HG02973 (cell line): ENCODE results near the gene USP24.

Source experiments
- ATAC-seq: cut with Tn5 transposase; IDR thresholded peaks from one replicate; pipeline ENCODE4 v1.9.1; 2021; ENCODE audit warnings: moderate library complexity; ENCODE audit not compliant: unreplicated experiment

The USP24 gene, protein sequence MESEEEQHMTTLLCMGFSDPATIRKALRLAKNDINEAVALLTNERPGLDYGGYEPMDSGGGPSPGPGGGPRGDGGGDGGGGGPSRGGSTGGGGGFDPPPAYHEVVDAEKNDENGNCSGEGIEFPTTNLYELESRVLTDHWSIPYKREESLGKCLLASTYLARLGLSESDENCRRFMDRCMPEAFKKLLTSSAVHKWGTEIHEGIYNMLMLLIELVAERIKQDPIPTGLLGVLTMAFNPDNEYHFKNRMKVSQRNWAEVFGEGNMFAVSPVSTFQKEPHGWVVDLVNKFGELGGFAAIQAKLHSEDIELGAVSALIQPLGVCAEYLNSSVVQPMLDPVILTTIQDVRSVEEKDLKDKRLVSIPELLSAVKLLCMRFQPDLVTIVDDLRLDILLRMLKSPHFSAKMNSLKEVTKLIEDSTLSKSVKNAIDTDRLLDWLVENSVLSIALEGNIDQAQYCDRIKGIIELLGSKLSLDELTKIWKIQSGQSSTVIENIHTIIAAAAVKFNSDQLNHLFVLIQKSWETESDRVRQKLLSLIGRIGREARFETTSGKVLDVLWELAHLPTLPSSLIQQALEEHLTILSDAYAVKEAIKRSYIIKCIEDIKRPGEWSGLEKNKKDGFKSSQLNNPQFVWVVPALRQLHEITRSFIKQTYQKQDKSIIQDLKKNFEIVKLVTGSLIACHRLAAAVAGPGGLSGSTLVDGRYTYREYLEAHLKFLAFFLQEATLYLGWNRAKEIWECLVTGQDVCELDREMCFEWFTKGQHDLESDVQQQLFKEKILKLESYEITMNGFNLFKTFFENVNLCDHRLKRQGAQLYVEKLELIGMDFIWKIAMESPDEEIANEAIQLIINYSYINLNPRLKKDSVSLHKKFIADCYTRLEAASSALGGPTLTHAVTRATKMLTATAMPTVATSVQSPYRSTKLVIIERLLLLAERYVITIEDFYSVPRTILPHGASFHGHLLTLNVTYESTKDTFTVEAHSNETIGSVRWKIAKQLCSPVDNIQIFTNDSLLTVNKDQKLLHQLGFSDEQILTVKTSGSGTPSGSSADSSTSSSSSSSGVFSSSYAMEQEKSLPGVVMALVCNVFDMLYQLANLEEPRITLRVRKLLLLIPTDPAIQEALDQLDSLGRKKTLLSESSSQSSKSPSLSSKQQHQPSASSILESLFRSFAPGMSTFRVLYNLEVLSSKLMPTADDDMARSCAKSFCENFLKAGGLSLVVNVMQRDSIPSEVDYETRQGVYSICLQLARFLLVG (N-terminal part only)

GRCh38 chr1:55215194-55216021 lies at the start of gene USP24:
USP24 (minus strand) TSS chr1:55215364; CDS start chr1:55215113, 251 bp downstream.
- ATAC-seq: peak; percentile 67

GRCh38 chr1:55262822-55263221 lies 47.7 kb upstream of the USP24 start:
- no peak for ATAC-seq

GRCh38 chr1:55259911-55260609 lies 44.9 kb upstream of the USP24 start:
- peak; percentile 55 for ATAC-seq

- no peak for ATAC-seq
These were observed 42.8 kb upstream of the USP24 start for GRCh38 chr1:55257958-55258357.

- ATAC-seq: no peak
These were observed 40.7 kb upstream of the USP24 start for GRCh38 chr1:55255901-55256300.

GRCh38 chr1:55252942-55253589 lies 37.9 kb upstream of the USP24 start:
- no peak for ATAC-seq

GRCh38 chr1:55250399-55251075 lies 35.4 kb upstream of the USP24 start:
- no peak for ATAC-seq

GRCh38 chr1:55249646-55250398 lies 34.7 kb upstream of the USP24 start:
- no peak for ATAC-seq

GRCh38 chr1:55246896-55247295 lies 31.7 kb upstream of the USP24 start:
- no peak for ATAC-seq

- ATAC-seq: no peak
These were observed 31.2 kb upstream of the USP24 start for GRCh38 chr1:55246331-55246730.

DNA sequence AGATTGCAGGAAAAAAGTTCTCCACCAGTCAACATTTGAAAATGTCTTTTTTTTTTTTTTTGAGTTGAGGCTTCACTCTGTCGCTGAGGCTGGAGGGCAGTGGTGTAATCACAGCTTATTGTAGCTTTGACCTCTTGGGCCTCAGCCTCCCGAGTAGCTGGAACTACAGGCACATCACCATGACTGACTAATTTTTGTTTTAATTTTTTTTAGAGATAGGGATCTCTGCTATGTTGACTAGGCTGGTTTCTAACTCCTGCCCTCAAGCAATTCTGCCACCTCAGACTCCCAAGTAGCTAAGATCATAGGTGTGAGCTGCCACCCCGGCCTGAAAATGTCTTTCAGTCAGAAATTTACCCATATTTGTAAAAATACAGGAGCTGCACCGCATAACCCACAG lies 30.6 kb upstream of the USP24 start:
- no peak for ATAC-seq

GRCh38 chr1:55244476-55245099 lies 29.4 kb upstream of the USP24 start:
- ATAC-seq: no peak

- ATAC-seq: no peak
These were observed 28.5 kb upstream of the USP24 start for GRCh38 chr1:55243655-55244054.

- ATAC-seq: no peak
These were observed 24.4 kb upstream of the USP24 start for GRCh38 chr1:55239548-55239947.

GRCh38 chr1:55235722-55236121 lies 20.6 kb upstream of the USP24 start:
- ATAC-seq: no peak

GRCh38 chr1:55234016-55234415 lies 18.9 kb upstream of the USP24 start:
- ATAC-seq: no peak

GRCh38 chr1:55233145-55233777 lies 18.1 kb upstream of the USP24 start:
- ATAC-seq: no peak
